ENCODE measurements around the gene POLR1D. TPM values are rescaled to one million over a fixed set of nuclear protein-coding genes. Genes with fewer than 3 reads are reported as not detected.

Gene POLR1D
- polyA plus RNA-seq, 1 donor (not counting 4 experiments of a cell fraction or from before 2014, with no cell fraction given): 235 TPM

- H3K27me3 ChIP-seq (ENCODE audit: control insufficient read depth, extremely low read depth, insufficient read depth, low read length): no peaks in the 10 kb centered on the region
- TF ChIP-seq EZH2 (IDR thresholded peaks at IDR 0.05; ENCODE audit: low read length) (no peak), CTCF (optimal IDR thresholded peaks at IDR 0.05 in 1 of 3, IDR thresholded peaks at IDR 0.05 in 1 of 3, conservative IDR thresholded peaks at IDR 0.05 in 1 of 3; ENCODE audit: extremely low read depth in 1 of 3, insufficient read depth in 2 of 3, low read length in 3 of 3) (no peak)
- H3K4me1 ChIP-seq (ENCODE audit: control insufficient read depth, extremely low read depth, insufficient read depth, low read length): peaks cover 11% of the 10 kb centered on the region
- H3K79me2 ChIP-seq (ENCODE audit: control insufficient read depth, insufficient read depth, low read length): peaks cover 87% of the 10 kb centered on the region
- no peak overlapping the region for H3K4me2 ChIP-seq (ENCODE audit: control insufficient read depth, extremely low read depth, insufficient read depth, low read depth, low read length)
- DNase-seq (ENCODE audit: low read depth, low spot score): no peak
- H3K27ac ChIP-seq (ENCODE audit: control insufficient read depth, insufficient read depth, low read length): no peak overlapping the region
- FAIRE-seq: no peak
- no peaks in the 10 kb centered on the region for H4K20me1 ChIP-seq (ENCODE audit: control insufficient read depth, extremely low read depth, insufficient read depth, low read length)
- H3K9ac ChIP-seq (ENCODE audit: control insufficient read depth, extremely low read depth, insufficient read depth, low read length): no peak overlapping the region
- dilution Hi-C loops (cut with MboI; ENCODE audit: extremely low pct_ligation_motif_present, low sequenced_read_pairs): no loop called here
- H3K36me3 ChIP-seq (ENCODE audit: control insufficient read depth in 2 of 2, extremely low read depth in 1 of 2, insufficient read depth in 2 of 2, low read length in 2 of 2): no peaks in the 10 kb centered on the region
- H3K4me3 ChIP-seq (ENCODE audit: control insufficient read depth in 2 of 3, extremely low read depth in 1 of 3, insufficient read depth in 2 of 3, low read depth in 1 of 3, low read length in 3 of 3): no peak overlapping the region
- no peaks in the 10 kb centered on the region for H3K9me1 ChIP-seq (ENCODE audit: control insufficient read depth, extremely low read depth, insufficient read depth, low read length)
- H3K9me3 ChIP-seq (ENCODE audit: control insufficient read depth, low read depth, low read length): no peaks in the 10 kb centered on the region
- H2AFZ ChIP-seq (ENCODE audit: control insufficient read depth, low read length): no peak overlapping the region
Observed at GRCh38 chr13:27595055-27595811, 26.5 kb upstream of the POLR1D start.

- Histone ChIP-seq H3K27me3 (ENCODE audit: control insufficient read depth, extremely low read depth, insufficient read depth, low read length) (no peaks in the 10 kb centered on the region), H3K9me3 (ENCODE audit: control insufficient read depth, low read depth, low read length) (no peaks in the 10 kb centered on the region), H3K9me1 (ENCODE audit: control insufficient read depth, extremely low read depth, insufficient read depth, low read length) (no peaks in the 10 kb centered on the region), H3K36me3 (ENCODE audit: control insufficient read depth in 2 of 2, extremely low read depth in 1 of 2, insufficient read depth in 2 of 2, low read length in 2 of 2) (no peaks in the 10 kb centered on the region), H3K4me3 (ENCODE audit: control insufficient read depth in 2 of 3, extremely low read depth in 1 of 3, insufficient read depth in 2 of 3, low read depth in 1 of 3, low read length in 3 of 3) (no peak overlapping the region), H4K20me1 (ENCODE audit: control insufficient read depth, extremely low read depth, insufficient read depth, low read length) (peaks cover 2% of the 10 kb centered on the region), H3K9ac (ENCODE audit: control insufficient read depth, extremely low read depth, insufficient read depth, low read length) (no peak overlapping the region), H3K4me1 (ENCODE audit: control insufficient read depth, extremely low read depth, insufficient read depth, low read length) (peaks cover 18% of the 10 kb centered on the region), H3K27ac (ENCODE audit: control insufficient read depth, insufficient read depth, low read length) (no peak overlapping the region), H3K4me2 (ENCODE audit: control insufficient read depth, extremely low read depth, insufficient read depth, low read depth, low read length) (no peak overlapping the region), H2AFZ (ENCODE audit: control insufficient read depth, low read length) (no peak overlapping the region), H3K79me2 (ENCODE audit: control insufficient read depth, insufficient read depth, low read length) (peaks cover 90% of the 10 kb centered on the region)
- FAIRE-seq (no peak), DNase-seq (ENCODE audit: low read depth, low spot score) (no peak)
- TF ChIP-seq CTCF (optimal IDR thresholded peaks at IDR 0.05 in 1 of 3, IDR thresholded peaks at IDR 0.05 in 1 of 3, conservative IDR thresholded peaks at IDR 0.05 in 1 of 3; ENCODE audit: extremely low read depth in 1 of 3, insufficient read depth in 2 of 3, low read length in 3 of 3) (no peak), EZH2 (IDR thresholded peaks at IDR 0.05; ENCODE audit: low read length) (no peak)
- dilution Hi-C loops (cut with MboI; ENCODE audit: extremely low pct_ligation_motif_present, low sequenced_read_pairs): no loop called here
Observed at GRCh38 chr13:27599096-27599495, 22.6 kb upstream of the POLR1D start.
